GM12878 (cell line): ENCODE results near the gene GET3. TPM values are rescaled to one million over a fixed set of nuclear protein-coding genes. Genes with fewer than 3 reads are reported as not detected.

ENCODE experiments used
- BMI1 ChIP-seq: fragments of 450-650 bp; IDR thresholded peaks from 2 replicates; pipeline ENCODE4 v1.6.1; 2016; ENCODE audit warnings: mild to moderate bottlenecking, moderate library complexity, borderline replicate concordance
- FOXM1 ChIP-seq: IDR thresholded peaks from 2 replicates; pipeline ENCODE4 v1.6.1; 2012; ENCODE audit warnings: low read depth, mild to moderate bottlenecking, inconsistent platforms, low read length, moderate library complexity
- MTA2 ChIP-seq: fragments of 450-650 bp; IDR thresholded peaks from 2 replicates; pipeline ENCODE4 v1.6.1; 2016; ENCODE audit warnings: low read depth, mild to moderate bottlenecking, moderate library complexity
- MYC ChIP-seq: IDR thresholded peaks from 2 replicates; pipeline ENCODE4 v1.6.1; 2011; ENCODE audit warnings: mild to moderate bottlenecking, low read length, moderate library complexity, inconsistent platforms; ENCODE audit not compliant: insufficient read depth, insufficient replicate concordance, insufficient read length, severe bottlenecking
- NFYB ChIP-seq: IDR thresholded peaks from 2 replicates; pipeline ENCODE4 v1.6.1; 2011; ENCODE audit warnings: low read depth, mild to moderate bottlenecking, low read length, improper control_type of control experiment, moderate library complexity; ENCODE audit not compliant: insufficient read depth
- POLR2AphosphoS5 ChIP-seq: IDR thresholded peaks from 2 replicates; pipeline ENCODE4 v1.6.1; 2011; ENCODE audit warnings: mild to moderate bottlenecking, low read length, inconsistent platforms
- RUNX3 ChIP-seq: IDR thresholded peaks from 2 replicates; pipeline ENCODE4 v1.6.1; 2012; ENCODE audit warnings: low read length, inconsistent platforms
- SPI1 ChIP-seq: IDR thresholded peaks from 2 replicates; pipeline ENCODE4 v1.6.1; 2011; ENCODE audit warnings: low read depth, mild to moderate bottlenecking, low read length, moderate library complexity, borderline replicate concordance; ENCODE audit not compliant: insufficient read depth
- SREBF1 ChIP-seq: IDR thresholded peaks from 2 replicates; pipeline ENCODE4 v1.6.1; 2012; ENCODE audit warnings: mild to moderate bottlenecking, low read length
- TCF12 ChIP-seq: IDR thresholded peaks from 2 replicates; pipeline ENCODE4 v1.6.1; 2011; ENCODE audit warnings: low read depth, mild to moderate bottlenecking, low read length
- ZNF622 ChIP-seq: fragments of 450-650 bp; IDR thresholded peaks from 2 replicates; pipeline ENCODE4 v1.6.1; 2017; ENCODE audit warnings: mild to moderate bottlenecking, inconsistent platforms
- polyA plus RNA-seq, 11 experiments: library from polyadenylated mRNA; depleted of rRNA in 4 of 11; unstranded in 6 of 11; stranded (reverse) in 5 of 11; fragments of >200 nt; fragmentation: Nextera tagmentation in 4 of 11; fragmentation: Illumina TruSeq in 1 of 11; extraction: Ambion mirVana in 4 of 11; extraction: Trizol in 1 of 11; gene quantifications; 1 replicate in 1 of 11; 2 replicates in 10 of 11; pipeline versions ENCODE4 v1.2.1 to v1.2.3, GENCODE V29; 2011 to 2016; ENCODE audit warnings: inconsistent platforms in 2 of 11, missing spikeins in 2 of 11, low read depth in 1 of 11
- total RNA-seq, 4 experiments: library from RNA; depleted of rRNA in 3 of 4; stranded (reverse); fragments of >200 nt in 3 of 4; fragmentation: Illumina TruSeq in 1 of 4; extraction: Trizol in 1 of 4; gene quantifications; 2 replicates each; pipeline versions ENCODE4 v1.2.1 to v1.2.3, GENCODE V29; 2013 to 2021
- TF ChIP-seq, protein P1 (sequence below): fragments of 450-650 bp; IDR thresholded peaks from 2 replicates; pipeline ENCODE4 v1.6.1; 2017; ENCODE audit warnings: mild to moderate bottlenecking, low read depth, inconsistent platforms; ENCODE audit not compliant: poor library complexity, severe bottlenecking
- TF ChIP-seq, protein P2 (sequence below): fragments of 450-650 bp; IDR thresholded peaks from 2 replicates; pipeline ENCODE4 v1.6.1; 2017; ENCODE audit warnings: mild to moderate bottlenecking, moderate library complexity
- TF ChIP-seq, protein P3 (sequence below), 3 experiments: IDR thresholded peaks in 2 of 3; conservative IDR thresholded peaks in 1 of 3; 2 replicates each; pipeline ENCODE4 v1.5.1; 2011; ENCODE audit warnings: low read depth in 3 of 3, low read length in 3 of 3, mild to moderate bottlenecking in 3 of 3, control low read depth in 2 of 3, moderate library complexity in 2 of 3, inconsistent platforms in 1 of 3, mixed read lengths in 1 of 3; ENCODE audit not compliant: control insufficient read depth in 2 of 3, insufficient read depth in 1 of 3; ENCODE audit errors: extremely low read depth in 1 of 3
- TF ChIP-seq, protein P4 (sequence below): fragments of 450-650 bp; IDR thresholded peaks from 2 replicates; pipeline ENCODE4 v1.6.1; 2014; ENCODE audit warnings: mild to moderate bottlenecking
- TF ChIP-seq, protein P5 (sequence below): fragments of 450-650 bp; formaldehyde crosslinking; IDR thresholded peaks from 2 replicates; pipeline ENCODE4 v1.4.0; 2022; ENCODE audit warnings: mild to moderate bottlenecking, moderate library complexity

The GET3 gene
- total and polyA plus RNA-seq, 10 of the 15 experiments (the other 5 are each of a cell fraction or from before 2014, with no cell fraction given), result 14.5 to 144 (median 97.2) TPM

DNA sequence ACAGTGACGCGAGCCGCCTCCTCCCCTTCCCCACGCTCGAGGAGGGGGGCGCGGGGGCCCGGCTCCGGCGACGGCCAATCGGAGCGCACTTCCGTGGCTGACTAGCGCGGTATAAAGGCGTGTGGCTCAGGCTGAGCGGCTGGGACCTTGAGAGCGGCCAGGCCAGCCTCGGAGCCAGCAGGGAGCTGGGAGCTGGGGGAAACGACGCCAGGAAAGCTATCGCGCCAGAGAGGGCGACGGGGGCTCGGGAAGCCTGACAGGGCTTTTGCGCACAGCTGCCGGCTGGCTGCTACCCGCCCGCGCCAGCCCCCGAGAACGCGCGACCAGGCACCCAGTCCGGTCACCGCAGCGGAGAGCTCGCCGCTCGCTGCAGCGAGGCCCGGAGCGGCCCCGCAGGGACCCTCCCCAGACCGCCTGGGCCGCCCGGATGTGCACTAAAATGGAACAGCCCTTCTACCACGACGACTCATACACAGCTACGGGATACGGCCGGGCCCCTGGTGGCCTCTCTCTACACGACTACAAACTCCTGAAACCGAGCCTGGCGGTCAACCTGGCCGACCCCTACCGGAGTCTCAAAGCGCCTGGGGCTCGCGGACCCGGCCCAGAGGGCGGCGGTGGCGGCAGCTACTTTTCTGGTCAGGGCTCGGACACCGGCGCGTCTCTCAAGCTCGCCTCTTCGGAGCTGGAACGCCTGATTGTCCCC is 54.2 kb downstream of the GET3 start, which contains the start of gene JUNB (continued):
- TF ChIP-seq, protein P1, sequence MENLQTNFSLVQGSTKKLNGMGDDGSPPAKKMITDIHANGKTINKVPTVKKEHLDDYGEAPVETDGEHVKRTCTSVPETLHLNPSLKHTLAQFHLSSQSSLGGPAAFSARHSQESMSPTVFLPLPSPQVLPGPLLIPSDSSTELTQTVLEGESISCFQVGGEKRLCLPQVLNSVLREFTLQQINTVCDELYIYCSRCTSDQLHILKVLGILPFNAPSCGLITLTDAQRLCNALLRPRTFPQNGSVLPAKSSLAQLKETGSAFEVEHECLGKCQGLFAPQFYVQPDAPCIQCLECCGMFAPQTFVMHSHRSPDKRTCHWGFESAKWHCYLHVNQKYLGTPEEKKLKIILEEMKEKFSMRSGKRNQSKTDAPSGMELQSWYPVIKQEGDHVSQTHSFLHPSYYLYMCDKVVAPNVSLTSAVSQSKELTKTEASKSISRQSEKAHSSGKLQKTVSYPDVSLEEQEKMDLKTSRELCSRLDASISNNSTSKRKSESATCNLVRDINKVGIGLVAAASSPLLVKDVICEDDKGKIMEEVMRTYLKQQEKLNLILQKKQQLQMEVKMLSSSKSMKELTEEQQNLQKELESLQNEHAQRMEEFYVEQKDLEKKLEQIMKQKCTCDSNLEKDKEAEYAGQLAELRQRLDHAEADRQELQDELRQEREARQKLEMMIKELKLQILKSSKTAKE, result no peak
- TF ChIP-seq POLR2AphosphoS5, result peak; percentile 100
- peak; percentile 67; the same call in 1 of the 2 replicates for TF ChIP-seq NFYB
- no peak for TF ChIP-seq ZNF622
- TF ChIP-seq, protein P2, sequence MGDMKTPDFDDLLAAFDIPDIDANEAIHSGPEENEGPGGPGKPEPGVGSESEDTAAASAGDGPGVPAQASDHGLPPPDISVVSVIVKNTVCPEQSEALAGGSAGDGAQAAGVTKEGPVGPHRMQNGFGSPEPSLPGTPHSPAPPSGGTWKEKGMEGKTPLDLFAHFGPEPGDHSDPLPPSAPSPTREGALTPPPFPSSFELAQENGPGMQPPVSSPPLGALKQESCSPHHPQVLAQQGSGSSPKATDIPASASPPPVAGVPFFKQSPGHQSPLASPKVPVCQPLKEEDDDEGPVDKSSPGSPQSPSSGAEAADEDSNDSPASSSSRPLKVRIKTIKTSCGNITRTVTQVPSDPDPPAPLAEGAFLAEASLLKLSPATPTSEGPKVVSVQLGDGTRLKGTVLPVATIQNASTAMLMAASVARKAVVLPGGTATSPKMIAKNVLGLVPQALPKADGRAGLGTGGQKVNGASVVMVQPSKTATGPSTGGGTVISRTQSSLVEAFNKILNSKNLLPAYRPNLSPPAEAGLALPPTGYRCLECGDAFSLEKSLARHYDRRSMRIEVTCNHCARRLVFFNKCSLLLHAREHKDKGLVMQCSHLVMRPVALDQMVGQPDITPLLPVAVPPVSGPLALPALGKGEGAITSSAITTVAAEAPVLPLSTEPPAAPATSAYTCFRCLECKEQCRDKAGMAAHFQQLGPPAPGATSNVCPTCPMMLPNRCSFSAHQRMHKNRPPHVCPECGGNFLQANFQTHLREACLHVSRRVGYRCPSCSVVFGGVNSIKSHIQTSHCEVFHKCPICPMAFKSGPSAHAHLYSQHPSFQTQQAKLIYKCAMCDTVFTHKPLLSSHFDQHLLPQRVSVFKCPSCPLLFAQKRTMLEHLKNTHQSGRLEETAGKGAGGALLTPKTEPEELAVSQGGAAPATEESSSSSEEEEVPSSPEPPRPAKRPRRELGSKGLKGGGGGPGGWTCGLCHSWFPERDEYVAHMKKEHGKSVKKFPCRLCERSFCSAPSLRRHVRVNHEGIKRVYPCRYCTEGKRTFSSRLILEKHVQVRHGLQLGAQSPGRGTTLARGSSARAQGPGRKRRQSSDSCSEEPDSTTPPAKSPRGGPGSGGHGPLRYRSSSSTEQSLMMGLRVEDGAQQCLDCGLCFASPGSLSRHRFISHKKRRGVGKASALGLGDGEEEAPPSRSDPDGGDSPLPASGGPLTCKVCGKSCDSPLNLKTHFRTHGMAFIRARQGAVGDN, result peak; percentile 100
- TF ChIP-seq SREBF1, result no peak
- 0 out of 2 replicates have a peak, but pooled peaks have one; percentile 25 for TF ChIP-seq BMI1
- TF ChIP-seq FOXM1, result no peak
- TF ChIP-seq MTA2, result no peak
- TF ChIP-seq, protein P3, sequence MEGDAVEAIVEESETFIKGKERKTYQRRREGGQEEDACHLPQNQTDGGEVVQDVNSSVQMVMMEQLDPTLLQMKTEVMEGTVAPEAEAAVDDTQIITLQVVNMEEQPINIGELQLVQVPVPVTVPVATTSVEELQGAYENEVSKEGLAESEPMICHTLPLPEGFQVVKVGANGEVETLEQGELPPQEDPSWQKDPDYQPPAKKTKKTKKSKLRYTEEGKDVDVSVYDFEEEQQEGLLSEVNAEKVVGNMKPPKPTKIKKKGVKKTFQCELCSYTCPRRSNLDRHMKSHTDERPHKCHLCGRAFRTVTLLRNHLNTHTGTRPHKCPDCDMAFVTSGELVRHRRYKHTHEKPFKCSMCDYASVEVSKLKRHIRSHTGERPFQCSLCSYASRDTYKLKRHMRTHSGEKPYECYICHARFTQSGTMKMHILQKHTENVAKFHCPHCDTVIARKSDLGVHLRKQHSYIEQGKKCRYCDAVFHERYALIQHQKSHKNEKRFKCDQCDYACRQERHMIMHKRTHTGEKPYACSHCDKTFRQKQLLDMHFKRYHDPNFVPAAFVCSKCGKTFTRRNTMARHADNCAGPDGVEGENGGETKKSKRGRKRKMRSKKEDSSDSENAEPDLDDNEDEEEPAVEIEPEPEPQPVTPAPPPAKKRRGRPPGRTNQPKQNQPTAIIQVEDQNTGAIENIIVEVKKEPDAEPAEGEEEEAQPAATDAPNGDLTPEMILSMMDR (IDR thresholded peaks at IDR 0.05 in 2 of 3, conservative IDR thresholded peaks at IDR 0.05 in 1 of 3; ENCODE audit: control insufficient read depth in 2 of 3, extremely low read depth in 1 of 3, insufficient read depth in 1 of 3, low read depth in 3 of 3, low read length in 3 of 3), result 0 out of 6 replicates have a peak, but pooled peaks of 2 of the 3 experiments have one; percentile 1 to 3
- TF ChIP-seq MYC, result peak; percentile 39
- TF ChIP-seq TCF12, result peak; percentile 95; the same call in 1 of the 2 replicates
- no peak for TF ChIP-seq RUNX3
- TF ChIP-seq, protein P4, sequence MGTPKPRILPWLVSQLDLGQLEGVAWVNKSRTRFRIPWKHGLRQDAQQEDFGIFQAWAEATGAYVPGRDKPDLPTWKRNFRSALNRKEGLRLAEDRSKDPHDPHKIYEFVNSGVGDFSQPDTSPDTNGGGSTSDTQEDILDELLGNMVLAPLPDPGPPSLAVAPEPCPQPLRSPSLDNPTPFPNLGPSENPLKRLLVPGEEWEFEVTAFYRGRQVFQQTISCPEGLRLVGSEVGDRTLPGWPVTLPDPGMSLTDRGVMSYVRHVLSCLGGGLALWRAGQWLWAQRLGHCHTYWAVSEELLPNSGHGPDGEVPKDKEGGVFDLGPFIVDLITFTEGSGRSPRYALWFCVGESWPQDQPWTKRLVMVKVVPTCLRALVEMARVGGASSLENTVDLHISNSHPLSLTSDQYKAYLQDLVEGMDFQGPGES, result no peak
- TF ChIP-seq, protein P5, sequence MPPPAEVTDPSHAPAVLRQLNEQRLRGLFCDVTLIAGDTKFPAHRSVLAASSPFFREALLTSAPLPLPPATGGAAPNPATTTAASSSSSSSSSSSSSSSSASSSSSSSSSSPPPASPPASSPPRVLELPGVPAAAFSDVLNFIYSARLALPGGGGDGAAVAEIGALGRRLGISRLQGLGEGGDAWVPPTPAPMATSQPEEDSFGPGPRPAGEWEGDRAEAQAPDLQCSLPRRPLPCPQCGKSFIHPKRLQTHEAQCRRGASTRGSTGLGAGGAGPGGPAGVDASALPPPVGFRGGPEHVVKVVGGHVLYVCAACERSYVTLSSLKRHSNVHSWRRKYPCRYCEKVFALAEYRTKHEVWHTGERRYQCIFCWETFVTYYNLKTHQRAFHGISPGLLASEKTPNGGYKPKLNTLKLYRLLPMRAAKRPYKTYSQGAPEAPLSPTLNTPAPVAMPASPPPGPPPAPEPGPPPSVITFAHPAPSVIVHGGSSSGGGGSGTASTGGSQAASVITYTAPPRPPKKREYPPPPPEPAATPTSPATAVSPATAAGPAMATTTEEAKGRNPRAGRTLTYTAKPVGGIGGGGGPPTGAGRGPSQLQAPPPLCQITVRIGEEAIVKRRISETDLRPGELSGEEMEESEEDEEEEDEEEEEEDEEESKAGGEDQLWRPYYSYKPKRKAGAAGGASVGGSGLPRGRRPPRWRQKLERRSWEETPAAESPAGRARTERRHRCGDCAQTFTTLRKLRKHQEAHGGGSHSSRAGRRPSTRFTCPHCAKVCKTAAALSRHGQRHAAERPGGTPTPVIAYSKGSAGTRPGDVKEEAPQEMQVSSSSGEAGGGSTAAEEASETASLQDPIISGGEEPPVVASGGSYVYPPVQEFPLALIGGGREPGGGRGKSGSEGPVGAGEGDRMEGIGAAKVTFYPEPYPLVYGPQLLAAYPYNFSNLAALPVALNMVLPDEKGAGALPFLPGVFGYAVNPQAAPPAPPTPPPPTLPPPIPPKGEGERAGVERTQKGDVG (CRISPR knock-in tag), result no peak
- TF ChIP-seq SPI1, result peak; percentile 50
